Liver (tissue), 9 donors: ENCODE data around the gene ENOX1. TPM values are rescaled to one million over a fixed set of nuclear protein-coding genes. Genes with fewer than 3 reads are reported as not detected.

Source experiments
- DNase-seq: peaks from one replicate; pipeline ENCODE4 v3.0.0-alpha.2; 2017; ENCODE audit warnings: low spot score
- H3K27ac ChIP-seq, 2 donors: one replicate each; pipeline ENCODE4 v1.7.0; 2013; ENCODE audit warnings: inconsistent platforms in 2 of 2, low read length in 2 of 2, control low read depth in 1 of 2, low read depth in 1 of 2, mild to moderate bottlenecking in 1 of 2
- H3K27me3 ChIP-seq, 4 donors: one replicate each; pipeline versions ENCODE4 v1.6.1 to v1.7.0; 2013; ENCODE audit warnings: low read length in 3 of 4, inconsistent platforms in 1 of 4, mild to moderate bottlenecking in 1 of 4, moderate library complexity in 1 of 4; ENCODE audit not compliant: control insufficient read depth in 4 of 4, insufficient read depth in 4 of 4
- H3K36me3 ChIP-seq, 4 donors: one replicate each; pipeline versions ENCODE4 v1.6.1 to v1.7.0; 2013; ENCODE audit warnings: low read length in 3 of 4, mild to moderate bottlenecking in 3 of 4, low read depth in 1 of 4, moderate library complexity in 1 of 4; ENCODE audit not compliant: control insufficient read depth in 4 of 4, insufficient read depth in 3 of 4
- H3K4me1 ChIP-seq, 4 donors: one replicate each; pipeline versions ENCODE4 v1.6.1 to v1.7.0; 2013; ENCODE audit warnings: low read length in 3 of 4, mild to moderate bottlenecking in 3 of 4, moderate library complexity in 1 of 4; ENCODE audit not compliant: control insufficient read depth in 4 of 4, insufficient read depth in 4 of 4
- H3K4me3 ChIP-seq, 3 donors: one replicate each; pipeline versions ENCODE4 v1.6.1 to v1.7.0; 2013; ENCODE audit warnings: low read length in 3 of 3, control low read depth in 1 of 3, low read depth in 1 of 3, mild to moderate bottlenecking in 1 of 3
- H3K9ac ChIP-seq, 2 donors: one replicate each; pipeline ENCODE4 v1.7.0; 2013; ENCODE audit warnings: low read length in 2 of 2, mild to moderate bottlenecking in 2 of 2, moderate library complexity in 2 of 2, control low read depth in 1 of 2, low read depth in 1 of 2
- H3K9me3 ChIP-seq, 4 donors: one replicate each; pipeline versions ENCODE4 v1.6.1 to v1.7.0; 2013; ENCODE audit warnings: low read length in 3 of 4; ENCODE audit not compliant: control insufficient read depth in 4 of 4
- ATF3 ChIP-seq: IDR thresholded peaks from 2 replicates; pipeline ENCODE4 v1.6.1; 2016; ENCODE audit warnings: antibody characterized with exemption
- CTCF ChIP-seq: fragments of 150-350 bp; IDR thresholded peaks from 2 replicates; pipeline ENCODE4 v1.5.1; 2017; ENCODE audit warnings: improper control_type of control experiment, low read depth, low read length; ENCODE audit not compliant: missing input control
- EGR1 ChIP-seq, 2 donors: IDR thresholded peaks; 2 replicates each; pipeline ENCODE4 v1.6.1; 2016 to 2018; ENCODE audit warnings: antibody characterized with exemption in 2 of 2, low read depth in 2 of 2
- FOXA1 ChIP-seq: IDR thresholded peaks from 2 replicates; pipeline ENCODE4 v1.6.1; 2016; ENCODE audit warnings: antibody characterized with exemption
- FOXA2 ChIP-seq: IDR thresholded peaks from 2 replicates; pipeline ENCODE4 v1.6.1; 2016; ENCODE audit warnings: antibody characterized with exemption
- GABPA ChIP-seq, 2 donors: IDR thresholded peaks in 1 of 2; conservative IDR thresholded peaks in 1 of 2; 2 replicates each; pipeline ENCODE4 v1.6.1; 2016; ENCODE audit warnings: antibody characterized with exemption in 2 of 2, mild to moderate bottlenecking in 1 of 2, moderate library complexity in 1 of 2
- HNF4A ChIP-seq, 2 donors: conservative IDR thresholded peaks; 2 replicates each; pipeline ENCODE4 v1.6.1; 2016; ENCODE audit warnings: antibody characterized with exemption in 2 of 2, mild to moderate bottlenecking in 2 of 2
- HNF4G ChIP-seq: IDR thresholded peaks from 2 replicates; pipeline ENCODE4 v1.6.1; 2016; ENCODE audit warnings: antibody characterized with exemption
- JUND ChIP-seq, 2 donors: IDR thresholded peaks; 2 replicates each; pipeline ENCODE4 v1.6.1; 2016; ENCODE audit warnings: antibody characterized with exemption in 2 of 2
- MAX ChIP-seq: IDR thresholded peaks from 2 replicates; pipeline ENCODE4 v1.6.1; 2016; ENCODE audit warnings: antibody characterized with exemption
- NR2F2 ChIP-seq: IDR thresholded peaks from 2 replicates; pipeline ENCODE4 v1.6.1; 2016; ENCODE audit warnings: antibody characterized with exemption
- RAD21 ChIP-seq, 2 donors: IDR thresholded peaks; 2 replicates each; pipeline ENCODE4 v1.6.1; 2016; ENCODE audit warnings: antibody characterized with exemption in 2 of 2, mild to moderate bottlenecking in 2 of 2
- REST ChIP-seq: IDR thresholded peaks from 2 replicates; pipeline ENCODE4 v1.6.1; 2016; ENCODE audit warnings: antibody characterized with exemption, mild to moderate bottlenecking
- RXRA ChIP-seq, 2 donors: IDR thresholded peaks; 2 replicates each; pipeline ENCODE4 v1.6.1; 2017 to 2018; ENCODE audit warnings: antibody characterized with exemption in 2 of 2, mild to moderate bottlenecking in 1 of 2
- SP1 ChIP-seq: IDR thresholded peaks from 2 replicates; pipeline ENCODE4 v1.6.1; 2018; ENCODE audit warnings: antibody characterized with exemption, mild to moderate bottlenecking
- TAF1 ChIP-seq: conservative IDR thresholded peaks from 2 replicates; pipeline ENCODE4 v1.6.1; 2016; ENCODE audit warnings: antibody characterized with exemption, mild to moderate bottlenecking
- YY1 ChIP-seq: IDR thresholded peaks from 2 replicates; pipeline ENCODE4 v1.6.1; 2016; ENCODE audit warnings: antibody characterized with exemption, mild to moderate bottlenecking
- ZBTB33 ChIP-seq: IDR thresholded peaks from 2 replicates; pipeline ENCODE4 v1.6.1; 2016; ENCODE audit warnings: antibody characterized with exemption
- WGBS: extraction: QIAGEN DNeasy Blood & Tissue Kit; methylation state at CpG from one replicate; pipeline ENCODE4 v1.1.7; 2013; 5-methylcytosine and 5-hydroxymethylcytosine counted together
- polyA plus RNA-seq, 2 donors: library from polyadenylated mRNA; stranded (reverse) in 1 of 2; unstranded in 1 of 2; fragments of 200-250 nt in 1 of 2; fragments of >200 nt in 1 of 2; fragmentation: Nextera tagmentation in 1 of 2; extraction: Ambion mirVana in 1 of 2; gene quantifications; one replicate each; pipeline versions ENCODE4 v1.2.1 to v1.2.3, GENCODE V29; 2013 to 2015
- total RNA-seq, 2 donors: library from RNA; depleted of rRNA; stranded (reverse); fragments of >200 nt; gene quantifications; one replicate each; pipeline ENCODE4 v1.2.3, GENCODE V29; 2014
- donor health status: healthy.
- donor health status: healthy.
- donor health status: healthy.
- donor health status: healthy.
- donor health status: healthy.

The ENOX1 gene
- total and polyA plus RNA-seq, 4 donors: 0.02 to 0.33 (median 0.08) TPM; not detected in 1

- Histone ChIP-seq H3K36me3 (peaks cover 0 to 1% (median 0%) of the 10 kb centered on the region in 4 donors), H3K27ac (no peak overlapping the region), H3K9ac (no peak overlapping the region), H3K27me3 (no peaks in the 10 kb centered on the region), H3K4me3 (no peak overlapping the region), H3K4me1 (no peaks in the 10 kb centered on the region), H3K9me3 (no peaks in the 10 kb centered on the region)
- no peak for TF ChIP-seq TAF1
- no peak for TF ChIP-seq HNF4G
- TF ChIP-seq FOXA1: no peak
- TF ChIP-seq ZBTB33: no peak
- TF ChIP-seq MAX: no peak
- TF ChIP-seq RAD21 (IDR thresholded peaks at IDR 0.05): no peak
- no peak for TF ChIP-seq YY1
- no peak for TF ChIP-seq GABPA (IDR thresholded peaks at IDR 0.05 in 1 of 2, conservative IDR thresholded peaks at IDR 0.05 in 1 of 2)
- no peak for TF ChIP-seq HNF4A (conservative IDR thresholded peaks at IDR 0.05)
- no peak for TF ChIP-seq CTCF
- no peak for TF ChIP-seq FOXA2
- no peak for TF ChIP-seq EGR1 (IDR thresholded peaks at IDR 0.05; ENCODE audit: low read depth in 2 of 2)
- TF ChIP-seq RXRA (IDR thresholded peaks at IDR 0.05): no peak
- TF ChIP-seq NR2F2: no peak
- TF ChIP-seq SP1: no peak
- TF ChIP-seq REST: no peak
- no peak for TF ChIP-seq ATF3
- no peak for TF ChIP-seq JUND (IDR thresholded peaks at IDR 0.05)
- WGBS: 91% methylated on average over 4 of the region's 4 CpGs
- no peak for DNase-seq
These were observed 516.5 kb downstream of the ENOX1 start for GRCh38 chr13:43270130-43270830.
